ENCODE data around the gene LRIT2.

LRIT2 gene

DNA sequence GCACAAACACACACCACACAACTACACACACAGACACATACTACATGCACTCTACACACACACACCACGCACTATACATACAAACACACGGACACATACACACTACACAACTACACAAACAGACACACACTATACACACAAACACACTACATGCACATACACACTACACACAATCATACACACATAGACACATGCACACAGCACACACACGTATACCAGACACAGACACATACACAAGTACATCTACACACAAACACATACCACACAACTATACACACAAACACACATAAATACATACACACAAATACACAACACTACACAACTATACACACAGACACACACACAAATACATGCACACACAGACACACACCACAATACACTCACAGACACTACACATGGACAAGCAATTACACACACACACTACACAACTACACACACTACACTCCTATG, 47.2 kb downstream of the LRIT2 start:
- TF ChIP-seq, protein P1, sequence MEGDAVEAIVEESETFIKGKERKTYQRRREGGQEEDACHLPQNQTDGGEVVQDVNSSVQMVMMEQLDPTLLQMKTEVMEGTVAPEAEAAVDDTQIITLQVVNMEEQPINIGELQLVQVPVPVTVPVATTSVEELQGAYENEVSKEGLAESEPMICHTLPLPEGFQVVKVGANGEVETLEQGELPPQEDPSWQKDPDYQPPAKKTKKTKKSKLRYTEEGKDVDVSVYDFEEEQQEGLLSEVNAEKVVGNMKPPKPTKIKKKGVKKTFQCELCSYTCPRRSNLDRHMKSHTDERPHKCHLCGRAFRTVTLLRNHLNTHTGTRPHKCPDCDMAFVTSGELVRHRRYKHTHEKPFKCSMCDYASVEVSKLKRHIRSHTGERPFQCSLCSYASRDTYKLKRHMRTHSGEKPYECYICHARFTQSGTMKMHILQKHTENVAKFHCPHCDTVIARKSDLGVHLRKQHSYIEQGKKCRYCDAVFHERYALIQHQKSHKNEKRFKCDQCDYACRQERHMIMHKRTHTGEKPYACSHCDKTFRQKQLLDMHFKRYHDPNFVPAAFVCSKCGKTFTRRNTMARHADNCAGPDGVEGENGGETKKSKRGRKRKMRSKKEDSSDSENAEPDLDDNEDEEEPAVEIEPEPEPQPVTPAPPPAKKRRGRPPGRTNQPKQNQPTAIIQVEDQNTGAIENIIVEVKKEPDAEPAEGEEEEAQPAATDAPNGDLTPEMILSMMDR (IDR thresholded peaks at IDR 0.05; ENCODE audit: insufficient read depth, low read length, missing control alignments): no peak
- H3K4me3 ChIP-seq (ENCODE audit: low read depth, low read length): no peak overlapping the region
- ChIA-PET POLR2A (no interaction called here), CTCF (no interaction called here)
- DNase-seq (ENCODE audit: low read depth, low spot score): no peak

GRCh38 chr10:84177541-84178141, 47.7 kb downstream of the LRIT2 start:
- no peak overlapping the region for H3K4me3 ChIP-seq (ENCODE audit: low read depth, low read length)
- POLR2A ChIA-PET: no interaction called here
- TF ChIP-seq, protein P1 (IDR thresholded peaks at IDR 0.05; ENCODE audit: insufficient read depth, low read length, missing control alignments): no peak
- CTCF ChIA-PET: no interaction called here
- DNase-seq (ENCODE audit: low read depth, low spot score): no peak

GRCh38 chr10:84176836-84177474, 48.4 kb downstream of the LRIT2 start:
- TF ChIP-seq, protein P1 (IDR thresholded peaks at IDR 0.05; ENCODE audit: insufficient read depth, low read length, missing control alignments): no peak
- H3K4me3 ChIP-seq (ENCODE audit: low read depth, low read length): no peak overlapping the region
- ChIA-PET CTCF (no interaction called here), POLR2A (no interaction called here)
- DNase-seq (ENCODE audit: low read depth, low spot score): no peak

- TF ChIP-seq, protein P1 (IDR thresholded peaks at IDR 0.05; ENCODE audit: insufficient read depth, low read length, missing control alignments): no peak
- ChIA-PET CTCF (no interaction called here), POLR2A (no interaction called here)
- DNase-seq (ENCODE audit: low read depth, low spot score): no peak
- H3K4me3 ChIP-seq (ENCODE audit: low read depth, low read length): no peak overlapping the region
Measured at GRCh38 chr10:84176351-84176750, 49.0 kb downstream of the LRIT2 start.

DNA sequence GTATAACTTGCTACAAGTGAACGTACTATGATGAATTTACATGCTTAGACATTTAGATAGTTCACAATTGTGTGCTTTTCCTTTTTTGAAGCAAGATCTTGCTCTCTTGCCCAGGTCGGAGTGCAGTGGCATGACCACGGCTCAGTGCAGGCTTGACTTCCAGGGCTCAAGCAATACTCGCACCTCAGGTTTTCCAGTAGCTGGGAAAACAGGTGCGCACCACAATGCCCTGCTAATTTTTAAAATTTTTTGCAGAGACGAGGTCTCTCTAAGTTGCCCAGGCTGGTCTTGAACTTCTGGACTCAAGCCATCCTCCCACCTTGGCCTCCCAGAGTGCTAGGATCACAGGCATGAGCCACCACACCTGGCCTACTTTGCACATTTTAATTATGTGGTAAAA, 49.9 kb downstream of the LRIT2 start:
- CTCF ChIA-PET: no interaction called here
- DNase-seq (ENCODE audit: low read depth, low spot score): no peak
- POLR2A ChIA-PET: no interaction called here
- no peak overlapping the region for H3K4me3 ChIP-seq (ENCODE audit: low read depth, low read length)
- TF ChIP-seq, protein P1 (IDR thresholded peaks at IDR 0.05; ENCODE audit: insufficient read depth, low read length, missing control alignments): no peak

- CTCF ChIA-PET: no interaction called here
- TF ChIP-seq, protein P1 (IDR thresholded peaks at IDR 0.05; ENCODE audit: insufficient read depth, low read length, missing control alignments): no peak
- DNase-seq (ENCODE audit: low read depth, low spot score): no peak
- no peak within 1 kb of the TSS for H3K4me3 ChIP-seq (ENCODE audit: low read depth, low read length)
- POLR2A ChIA-PET: no interaction called here
Measured at GRCh38 chr10:84173501-84173929, 51.8 kb downstream of the LRIT2 start, which contains the start of gene GPR15LG. TSS of gene GPR15LG (plus strand) at chr10:84173801. CDS start at chr10:84173852, 51 bp downstream.
